IPS DF 6.9 (cell line): Measurements from ENCODE around the gene PGBD5.

Experiments
- DNase-seq: peaks from one replicate; pipeline ENCODE4 v3.0.0-alpha.2; 2013; ENCODE audit warnings: low read depth, low spot score
- H3K27ac ChIP-seq: one replicate; pipeline ENCODE4 v1.5.1; 2013; ENCODE audit warnings: low read length, control low read depth
- H3K27me3 ChIP-seq: 2 replicates; pipeline ENCODE4 v1.6.1; 2013; ENCODE audit warnings: mild to moderate bottlenecking, low read length; ENCODE audit not compliant: control insufficient read depth, insufficient read depth
- H3K36me3 ChIP-seq: 2 replicates; pipeline ENCODE4 v1.6.1; 2013; ENCODE audit warnings: low read length; ENCODE audit not compliant: control insufficient read depth, insufficient read depth
- H3K4me1 ChIP-seq: 2 replicates; pipeline ENCODE4 v1.6.1; 2013; ENCODE audit warnings: low read length; ENCODE audit not compliant: control insufficient read depth, insufficient read depth
- H3K4me3 ChIP-seq: 2 replicates; pipeline ENCODE4 v1.5.1; 2013; ENCODE audit warnings: mild to moderate bottlenecking, low read length
- H3K9me3 ChIP-seq: 2 replicates; pipeline ENCODE4 v1.6.1; 2013; ENCODE audit warnings: low read length, inconsistent platforms; ENCODE audit not compliant: control insufficient read depth, insufficient read depth
- WGBS: extraction: QIAGEN DNeasy Blood & Tissue Kit; methylation state at CpG from one replicate; pipeline ENCODE4 v1.1.7; 2013; ENCODE audit warnings: mixed read lengths, missing lambda C conversion rate; ENCODE audit not compliant: insufficient read length, insufficient coverage; 5-methylcytosine and 5-hydroxymethylcytosine counted together

PGBD5 gene

DNA sequence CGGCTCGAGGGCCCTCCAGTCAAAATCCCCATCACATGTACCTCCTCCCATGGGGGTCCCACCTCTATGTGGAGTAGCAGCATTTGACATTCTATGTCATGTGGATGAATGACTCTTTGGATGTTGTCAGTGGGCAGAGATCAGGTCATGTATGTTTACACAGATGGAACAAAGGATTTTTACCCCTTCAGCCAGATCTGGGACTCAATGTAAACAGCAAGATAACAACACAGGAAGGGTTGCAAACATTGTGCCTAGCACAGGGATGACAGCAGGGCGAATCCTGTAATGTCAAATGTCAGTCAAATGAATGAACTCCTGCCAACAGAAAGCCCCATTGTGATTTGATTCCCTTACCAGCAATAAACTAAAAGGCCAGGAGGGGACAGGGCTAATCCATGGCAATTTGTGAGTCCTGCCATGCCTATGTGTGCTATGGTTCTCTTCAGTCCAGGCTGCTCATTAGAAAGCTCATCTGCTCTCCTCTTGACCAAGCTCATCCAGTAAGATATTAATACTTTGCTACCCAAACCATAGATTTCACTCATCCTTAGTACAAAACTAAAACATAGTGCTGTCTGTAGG, 60.3 kb downstream of the PGBD5 start:
- DNase-seq, result no peak
- H3K27ac ChIP-seq, result no peak overlapping the region
- H3K4me3 ChIP-seq, result no peak overlapping the region
- WGBS, result no CpG with 5 or more reads among the region's 3 CpGs
- no peaks in the 10 kb centered on the region for H3K4me1 ChIP-seq
- H3K9me3 ChIP-seq, result no peaks in the 10 kb centered on the region
- no peaks in the 10 kb centered on the region for H3K36me3 ChIP-seq
- H3K27me3 ChIP-seq, result no peaks in the 10 kb centered on the region

DNA sequence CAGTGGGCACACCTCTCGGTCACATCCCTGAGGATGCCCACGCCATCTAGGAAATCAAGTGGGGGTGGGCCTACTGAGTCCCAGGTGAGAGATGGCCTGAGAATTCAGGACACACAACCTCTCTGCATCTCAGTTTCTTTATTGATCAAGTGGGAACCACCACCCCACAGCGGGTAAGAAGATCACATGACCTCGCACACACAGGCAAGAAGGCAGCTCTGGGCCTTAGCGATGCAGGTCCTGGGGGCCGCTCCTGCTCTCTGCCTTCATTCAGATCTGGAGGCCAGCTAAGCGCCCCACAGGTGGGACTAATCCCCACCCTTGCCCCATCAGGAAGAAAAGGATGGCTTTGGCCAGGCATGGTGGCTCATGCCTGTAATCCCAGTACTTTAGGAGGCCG, 63.2 kb downstream of the PGBD5 start:
- H3K36me3 ChIP-seq, result no peaks in the 10 kb centered on the region
- no peaks in the 10 kb centered on the region for H3K4me1 ChIP-seq
- H3K4me3 ChIP-seq, result no peak overlapping the region
- H3K27ac ChIP-seq, result no peak overlapping the region
- no CpG with 5 or more reads among the region's 8 CpGs for WGBS
- no peaks in the 10 kb centered on the region for H3K27me3 ChIP-seq
- no peak for DNase-seq
- H3K9me3 ChIP-seq, result no peaks in the 10 kb centered on the region

DNA sequence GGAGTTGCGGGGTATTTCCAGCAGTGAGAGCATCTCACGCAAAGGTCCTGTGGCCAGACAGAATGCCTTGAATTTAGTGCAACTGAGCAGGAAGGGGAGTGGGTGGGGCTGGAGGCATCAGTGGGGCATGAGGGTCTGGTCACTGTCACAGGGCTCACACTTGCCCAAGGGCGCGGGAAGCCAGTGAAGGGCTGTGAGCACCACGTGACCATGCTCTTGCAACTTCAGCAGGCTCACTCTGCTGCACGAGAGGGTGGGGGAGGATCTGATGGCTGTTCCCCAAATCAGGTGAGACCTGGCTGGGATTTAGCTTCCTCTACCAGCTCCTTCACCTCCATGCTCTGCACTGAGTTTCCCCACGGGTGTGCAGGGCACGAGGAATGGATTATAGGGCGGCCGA, 64.2 kb downstream of the PGBD5 start:
- H3K4me3 ChIP-seq, result no peak overlapping the region
- WGBS, result no CpG with 5 or more reads among the region's 10 CpGs
- H3K27ac ChIP-seq, result no peak overlapping the region
- H3K27me3 ChIP-seq, result no peaks in the 10 kb centered on the region
- DNase-seq, result no peak
- no peaks in the 10 kb centered on the region for H3K9me3 ChIP-seq
- peaks cover under 1% of the 10 kb centered on the region; the same call in 1 of the 2 replicates for H3K36me3 ChIP-seq
- H3K4me1 ChIP-seq, result no peaks in the 10 kb centered on the region

DNA sequence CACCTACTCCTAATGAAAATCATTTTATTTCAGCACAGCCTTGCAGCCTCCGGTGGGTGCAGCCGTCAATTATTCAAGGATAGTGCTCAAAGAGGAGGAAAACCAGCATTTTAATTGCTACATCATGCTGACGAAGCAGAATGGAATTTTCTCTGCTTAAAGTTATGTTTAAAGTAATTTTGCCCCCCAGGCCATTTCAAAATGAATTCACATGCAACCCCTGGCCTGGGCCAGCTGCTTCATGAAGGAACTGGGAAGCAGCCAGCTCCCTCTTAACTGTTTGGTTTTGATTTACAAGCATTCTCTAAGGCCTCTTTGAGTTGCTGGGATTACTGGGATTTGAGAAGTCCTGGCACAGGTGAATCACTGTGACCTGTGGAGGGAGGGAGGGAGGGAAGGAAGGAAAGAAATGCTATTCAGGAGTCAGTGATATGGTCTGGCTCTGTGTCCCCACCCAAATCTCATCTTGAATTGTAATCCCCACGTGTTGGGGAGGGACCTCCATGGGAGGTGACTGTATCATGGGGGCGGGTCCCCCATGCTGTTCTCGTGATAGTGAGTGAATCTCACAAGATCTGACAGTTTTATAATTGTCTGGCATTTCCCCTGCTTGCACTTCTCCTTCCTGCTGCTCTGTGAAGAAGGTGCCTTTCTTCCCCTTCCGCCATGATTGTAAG, 66.0 kb downstream of the PGBD5 start:
- no peak overlapping the region for H3K27ac ChIP-seq
- no peaks in the 10 kb centered on the region for H3K9me3 ChIP-seq
- no CpG with 5 or more reads among the region's 7 CpGs for WGBS
- no peaks in the 10 kb centered on the region for H3K4me1 ChIP-seq
- no peak overlapping the region for H3K4me3 ChIP-seq
- DNase-seq, result no peak
- peaks cover 4% of the 10 kb centered on the region; the same call in 1 of the 2 replicates for H3K36me3 ChIP-seq
- H3K27me3 ChIP-seq, result no peaks in the 10 kb centered on the region

DNA sequence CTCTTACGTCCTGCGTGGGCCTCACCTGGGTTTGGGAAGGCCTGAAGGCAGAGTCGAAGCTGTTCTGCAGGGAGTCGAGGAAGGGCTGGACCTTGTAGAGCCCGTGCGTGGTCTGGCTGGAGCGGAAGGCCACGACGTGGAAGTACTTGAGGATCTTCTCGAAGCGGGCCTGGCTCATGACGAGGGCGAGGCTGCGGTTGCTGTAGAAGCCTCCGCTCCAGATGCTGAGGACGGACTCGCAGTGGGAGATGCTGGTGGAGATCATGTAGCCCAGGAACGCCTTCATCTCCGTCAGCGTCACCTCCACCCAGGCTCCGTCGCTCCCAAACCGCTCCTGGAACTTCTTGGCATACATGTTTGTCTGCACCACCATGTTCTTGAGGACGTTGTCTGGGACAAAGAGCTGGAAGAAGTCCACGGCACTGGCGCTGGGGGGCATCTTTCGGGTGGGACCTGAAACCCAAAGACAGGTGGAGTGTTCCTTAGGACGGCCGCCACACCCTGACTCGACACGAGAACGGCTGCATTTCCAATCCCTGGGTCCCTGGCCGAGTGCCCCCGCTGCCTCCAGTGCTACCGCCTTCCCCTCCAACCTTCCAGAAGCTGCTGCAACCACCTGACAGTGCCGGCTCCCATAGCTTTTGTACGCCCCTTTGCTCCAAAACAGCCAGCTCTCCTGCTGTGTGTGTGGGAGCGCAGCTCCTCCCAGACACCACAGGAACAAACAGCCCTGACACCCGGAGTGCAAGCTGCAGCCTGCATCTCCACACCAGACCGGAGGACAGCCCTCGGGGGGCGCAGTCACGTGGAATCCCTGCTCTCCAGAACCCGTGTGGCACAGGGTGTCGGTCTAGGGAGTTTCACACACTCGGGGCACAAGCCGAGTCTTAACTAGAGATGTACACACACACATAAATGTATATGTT, 69.0 kb downstream of the PGBD5 start:
- Histone ChIP-seq H3K27ac (no peak overlapping the region), H3K27me3 (no peaks in the 10 kb centered on the region), H3K4me3 (no peak overlapping the region), H3K4me1 (no peaks in the 10 kb centered on the region), H3K36me3 (peaks cover 4% of the 10 kb centered on the region; the same call in 1 of the 2 replicates), H3K9me3 (no peaks in the 10 kb centered on the region)
- DNase-seq, result no peak
- no CpG with 5 or more reads among the region's 47 CpGs for WGBS

DNA sequence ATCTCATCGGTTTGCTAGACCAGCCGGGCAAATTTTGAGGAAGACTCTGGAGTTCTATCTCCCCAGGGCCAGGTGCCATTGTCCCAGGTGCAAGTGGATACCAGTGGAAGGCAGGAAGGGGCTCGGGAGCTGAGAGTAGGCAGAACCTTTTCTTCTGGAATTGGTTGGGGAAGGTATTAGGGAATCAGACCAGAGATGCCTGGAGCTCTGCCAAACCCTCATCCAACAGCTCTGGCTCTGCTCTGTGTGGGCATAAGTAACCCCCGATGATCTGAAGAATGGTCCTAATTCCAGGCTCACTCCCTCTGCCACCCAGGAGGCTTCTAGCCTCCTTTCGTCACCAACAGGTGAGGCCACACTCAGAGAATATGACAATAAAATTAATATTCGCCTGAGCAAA, 69.9 kb downstream of the PGBD5 start:
- no peak overlapping the region for H3K27ac ChIP-seq
- H3K4me1 ChIP-seq, result no peaks in the 10 kb centered on the region
- H3K4me3 ChIP-seq, result no peak overlapping the region
- no peaks in the 10 kb centered on the region for H3K27me3 ChIP-seq
- H3K36me3 ChIP-seq, result peaks cover 4% of the 10 kb centered on the region; the same call in 1 of the 2 replicates
- no CpG with 5 or more reads among the region's 6 CpGs for WGBS
- no peaks in the 10 kb centered on the region for H3K9me3 ChIP-seq
- no peak for DNase-seq

DNA sequence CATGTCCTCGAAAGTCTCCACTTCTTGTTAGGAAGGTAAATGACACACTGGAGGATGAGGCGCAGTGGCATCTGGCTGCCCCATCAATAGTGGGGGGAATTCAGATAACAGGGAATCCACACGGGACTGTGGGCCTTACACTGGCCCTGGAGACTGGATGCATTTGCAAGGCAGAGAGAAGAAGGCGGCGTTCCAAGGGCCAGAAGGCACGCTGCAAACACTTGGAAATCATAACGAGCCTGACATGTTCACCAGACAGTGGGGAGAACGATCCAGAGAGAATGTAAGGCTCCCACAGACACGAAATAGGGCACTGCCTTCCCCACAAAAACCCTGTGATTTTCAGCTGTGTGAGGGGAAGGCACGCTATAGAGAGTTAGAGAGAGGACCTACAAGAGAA, 70.5 kb downstream of the PGBD5 start:
- Histone ChIP-seq H3K36me3 (peaks cover 4% of the 10 kb centered on the region; the same call in 1 of the 2 replicates), H3K4me3 (no peak overlapping the region), H3K4me1 (no peaks in the 10 kb centered on the region), H3K27me3 (no peaks in the 10 kb centered on the region), H3K9me3 (no peaks in the 10 kb centered on the region), H3K27ac (no peak overlapping the region)
- no CpG with 5 or more reads among the region's 10 CpGs for WGBS
- no peak for DNase-seq

DNA sequence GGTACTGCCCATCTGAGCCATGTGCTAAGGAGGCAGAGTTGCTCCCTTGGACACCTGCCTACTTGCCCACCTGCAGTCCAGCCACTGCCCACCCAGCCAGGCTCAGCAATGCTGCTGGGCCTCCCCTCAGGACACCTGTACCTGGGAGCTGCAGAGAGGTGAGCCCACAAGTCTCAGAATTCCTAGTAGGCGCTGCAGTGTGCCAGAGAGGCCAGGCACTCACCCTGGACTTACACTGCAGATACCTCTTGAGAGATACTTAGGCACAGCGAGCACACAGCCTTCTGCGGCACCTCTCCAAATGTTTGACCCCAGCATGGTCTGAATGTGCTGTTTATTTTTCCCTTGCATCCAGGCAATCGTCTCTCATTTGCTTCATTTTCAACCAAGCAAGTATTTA, 71.0 kb downstream of the PGBD5 start:
- no peaks in the 10 kb centered on the region for H3K27me3 ChIP-seq
- H3K36me3 ChIP-seq, result peaks cover 4% of the 10 kb centered on the region; the same call in 1 of the 2 replicates

DNA sequence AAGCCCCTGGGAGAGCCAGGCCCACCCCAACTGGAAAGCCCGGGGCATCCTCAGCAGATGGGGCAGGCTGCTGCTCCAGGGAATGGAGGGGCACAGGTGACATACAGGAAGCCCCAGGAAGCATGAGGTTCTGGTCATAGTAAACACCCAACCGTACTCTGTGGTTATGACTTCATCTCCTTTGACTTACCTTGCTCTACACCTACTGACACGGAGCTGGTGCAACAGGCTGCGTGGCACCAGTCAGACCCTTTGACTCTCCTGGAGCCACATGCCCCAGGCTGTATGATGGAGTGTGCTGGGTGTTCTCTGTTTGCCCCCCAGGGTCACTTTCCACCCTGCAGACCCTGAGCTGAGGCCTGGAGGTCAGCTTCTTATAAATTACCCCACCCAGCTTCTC, 72.1 kb downstream of the PGBD5 start:
- peaks cover 4% of the 10 kb centered on the region; the same call in 1 of the 2 replicates for H3K36me3 ChIP-seq
- H3K27ac ChIP-seq, result no peak overlapping the region
- no peak for DNase-seq
- H3K27me3 ChIP-seq, result no peaks in the 10 kb centered on the region
- no peaks in the 10 kb centered on the region for H3K9me3 ChIP-seq
- no CpG with 5 or more reads among the region's 4 CpGs for WGBS
- H3K4me1 ChIP-seq, result no peaks in the 10 kb centered on the region
- no peak overlapping the region for H3K4me3 ChIP-seq

More for the DNA sequence above, 71.0 kb downstream of the PGBD5 start:
- no peak overlapping the region for H3K27ac ChIP-seq
- no peaks in the 10 kb centered on the region for H3K9me3 ChIP-seq
- H3K4me1 ChIP-seq, result no peaks in the 10 kb centered on the region
- no peak for DNase-seq
- no CpG with 5 or more reads among the region's 4 CpGs for WGBS
- H3K4me3 ChIP-seq, result no peak overlapping the region

DNA sequence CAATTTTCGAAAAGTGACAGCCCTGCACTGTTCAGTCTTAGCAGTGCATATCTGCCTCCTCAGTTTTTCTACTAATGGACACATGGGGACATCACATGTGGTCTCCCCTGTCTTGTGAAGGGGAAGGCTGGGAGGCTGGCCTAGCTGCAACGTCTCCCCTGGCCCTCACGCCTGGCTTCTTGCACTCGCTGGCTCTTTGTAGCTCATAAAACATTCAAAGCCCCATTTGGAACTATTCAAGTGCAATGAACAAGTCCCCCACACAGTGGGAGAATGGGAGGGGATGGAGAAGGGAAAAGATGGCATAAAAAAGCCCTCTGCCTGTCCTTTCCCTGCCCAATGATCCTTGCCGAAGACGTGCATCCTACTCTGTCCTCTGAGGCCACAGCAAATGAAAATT, 73.6 kb downstream of the PGBD5 start:
- no CpG with 5 or more reads among the region's 6 CpGs for WGBS
- Histone ChIP-seq H3K4me1 (no peaks in the 10 kb centered on the region), H3K36me3 (peaks cover 4% of the 10 kb centered on the region; the same call in 1 of the 2 replicates), H3K4me3 (no peak overlapping the region), H3K9me3 (no peaks in the 10 kb centered on the region), H3K27me3 (no peaks in the 10 kb centered on the region), H3K27ac (no peak overlapping the region)
- no peak for DNase-seq
